ENCODE results near the gene RPL19.

Gene RPL19

DNA sequence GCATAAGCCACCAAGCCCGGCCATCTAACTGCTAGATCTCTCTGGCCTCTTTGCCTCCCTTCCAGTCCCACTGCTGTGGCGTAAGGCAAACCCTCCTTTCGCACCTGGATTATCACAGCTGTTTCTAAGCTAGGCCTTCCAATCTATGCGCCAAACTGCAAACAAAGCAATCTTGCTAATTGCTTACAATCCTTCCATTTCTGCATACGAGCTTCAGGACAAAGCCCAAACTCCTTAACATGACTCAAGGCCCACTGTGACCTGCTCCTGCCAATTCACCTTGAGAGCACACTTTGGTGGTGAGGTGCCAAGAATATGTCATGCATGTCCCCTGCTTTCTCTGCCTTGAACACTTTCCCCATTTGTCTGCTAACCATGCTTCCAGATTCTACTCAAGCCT lies 28.1 kb upstream of the RPL19 start:
- DNase-seq (ENCODE audit: low read depth in 2 of 2) = no peak
- TF ChIP-seq, protein P1, sequence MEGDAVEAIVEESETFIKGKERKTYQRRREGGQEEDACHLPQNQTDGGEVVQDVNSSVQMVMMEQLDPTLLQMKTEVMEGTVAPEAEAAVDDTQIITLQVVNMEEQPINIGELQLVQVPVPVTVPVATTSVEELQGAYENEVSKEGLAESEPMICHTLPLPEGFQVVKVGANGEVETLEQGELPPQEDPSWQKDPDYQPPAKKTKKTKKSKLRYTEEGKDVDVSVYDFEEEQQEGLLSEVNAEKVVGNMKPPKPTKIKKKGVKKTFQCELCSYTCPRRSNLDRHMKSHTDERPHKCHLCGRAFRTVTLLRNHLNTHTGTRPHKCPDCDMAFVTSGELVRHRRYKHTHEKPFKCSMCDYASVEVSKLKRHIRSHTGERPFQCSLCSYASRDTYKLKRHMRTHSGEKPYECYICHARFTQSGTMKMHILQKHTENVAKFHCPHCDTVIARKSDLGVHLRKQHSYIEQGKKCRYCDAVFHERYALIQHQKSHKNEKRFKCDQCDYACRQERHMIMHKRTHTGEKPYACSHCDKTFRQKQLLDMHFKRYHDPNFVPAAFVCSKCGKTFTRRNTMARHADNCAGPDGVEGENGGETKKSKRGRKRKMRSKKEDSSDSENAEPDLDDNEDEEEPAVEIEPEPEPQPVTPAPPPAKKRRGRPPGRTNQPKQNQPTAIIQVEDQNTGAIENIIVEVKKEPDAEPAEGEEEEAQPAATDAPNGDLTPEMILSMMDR (IDR thresholded peaks at IDR 0.05; ENCODE audit: low read depth, low read length) = no peak
- no peak overlapping the region for H3K4me3 ChIP-seq (replicated peaks in 1 of 2; ENCODE audit: low read depth in 2 of 2, low read length in 2 of 2)

GRCh38 chr17:39173080-39173479 lies 27.0 kb upstream of the RPL19 start:
- TF ChIP-seq, protein P1 (IDR thresholded peaks at IDR 0.05; ENCODE audit: low read depth, low read length) = no peak
- no peak overlapping the region for H3K4me3 ChIP-seq (replicated peaks in 1 of 2; ENCODE audit: low read depth in 2 of 2, low read length in 2 of 2)
- no peak for DNase-seq (ENCODE audit: low read depth in 2 of 2)

GRCh38 chr17:39173526-39174274 lies 26.4 kb upstream of the RPL19 start:
- H3K4me3 ChIP-seq (replicated peaks in 1 of 2; ENCODE audit: low read depth in 2 of 2, low read length in 2 of 2) = no peak overlapping the region
- no peak for DNase-seq (ENCODE audit: low read depth in 2 of 2)
- TF ChIP-seq, protein P1 (IDR thresholded peaks at IDR 0.05; ENCODE audit: low read depth, low read length) = no peak

DNA sequence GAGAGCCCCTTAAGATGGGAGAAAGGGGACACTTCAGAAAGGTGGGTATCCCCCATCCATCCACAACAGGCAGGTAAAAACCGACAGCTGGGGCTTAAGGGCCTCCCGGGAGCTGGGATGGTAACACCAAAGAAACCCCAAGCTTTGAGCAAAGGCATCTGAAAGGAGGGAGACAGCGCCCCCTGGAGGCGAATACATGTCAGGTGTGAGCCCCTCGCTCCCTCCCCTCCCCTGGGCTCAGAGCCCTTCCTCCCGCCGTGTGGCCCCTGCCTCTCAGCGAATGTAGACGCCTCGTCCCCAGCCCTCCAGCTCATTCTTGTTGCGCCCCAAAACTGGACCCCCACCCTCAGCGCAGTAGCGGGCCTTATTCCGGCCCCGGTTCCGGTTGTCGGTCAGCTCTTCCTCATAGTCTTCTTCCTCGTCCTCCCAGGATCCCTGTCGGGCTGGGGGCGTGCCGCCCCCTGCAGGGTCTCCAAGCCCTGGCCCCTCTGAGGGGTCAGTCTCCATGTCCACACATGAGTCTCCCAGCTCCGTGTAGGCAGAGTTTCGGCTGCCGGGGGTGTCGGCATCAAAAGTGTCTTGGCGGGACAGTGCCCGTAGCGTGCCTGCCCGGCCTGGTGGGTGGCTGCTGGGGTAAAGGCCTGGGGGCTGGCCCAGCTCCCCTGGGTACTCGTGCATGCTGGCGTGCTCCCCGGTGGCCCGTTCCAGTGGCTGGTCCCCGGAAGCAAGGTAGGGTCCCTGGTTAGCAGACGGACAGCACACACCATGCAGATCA lies 25.0 kb upstream of the RPL19 start:
- no peak overlapping the region for H3K4me3 ChIP-seq (replicated peaks in 1 of 2; ENCODE audit: low read depth in 2 of 2, low read length in 2 of 2)
- peak; percentile 71 to 72 for DNase-seq (ENCODE audit: low read depth in 2 of 2)
- TF ChIP-seq, protein P1 (IDR thresholded peaks at IDR 0.05; ENCODE audit: low read depth, low read length) = peak; percentile 76

- DNase-seq (ENCODE audit: low read depth in 2 of 2) = no peak
- H3K4me3 ChIP-seq (replicated peaks in 1 of 2; ENCODE audit: low read depth in 2 of 2, low read length in 2 of 2) = no peak overlapping the region
- TF ChIP-seq, protein P1 (IDR thresholded peaks at IDR 0.05; ENCODE audit: low read depth, low read length) = no peak
Observed at GRCh38 chr17:39175695-39176093, 24.4 kb upstream of the RPL19 start.

GRCh38 chr17:39177256-39177655 lies 22.8 kb upstream of the RPL19 start:
- TF ChIP-seq, protein P1 (IDR thresholded peaks at IDR 0.05; ENCODE audit: low read depth, low read length) = no peak
- peak in 1 of 2 donors; percentile 41 for DNase-seq (ENCODE audit: low read depth in 2 of 2)
- no peak overlapping the region for H3K4me3 ChIP-seq (replicated peaks in 1 of 2; ENCODE audit: low read depth in 2 of 2, low read length in 2 of 2)

Data from cardiac fibroblast (primary cell).